Keratinocyte (primary cell): ENCODE results near the gene ADAM22.

Source experiments
- EZH2 ChIP-seq: IDR thresholded peaks from one replicate; pipeline ENCODE4 v1.6.1; 2012; ENCODE audit warnings: inconsistent platforms, mild to moderate bottlenecking, low read length, moderate library complexity
- TF ChIP-seq, protein P1 (sequence below), 3 experiments: IDR thresholded peaks in 1 of 3; conservative IDR thresholded peaks in 1 of 3; optimal IDR thresholded peaks in 1 of 3; 2 replicates in 2 of 3; 3 replicates in 1 of 3; pipeline versions ENCODE3 to v1.5.1; 2011; ENCODE audit warnings: low read length in 3 of 3, mild to moderate bottlenecking in 3 of 3, moderate library complexity in 2 of 3, control low read depth in 1 of 3, inconsistent platforms in 1 of 3; ENCODE audit not compliant: insufficient read depth in 2 of 3; ENCODE audit errors: extremely low read depth in 1 of 3

DNA sequence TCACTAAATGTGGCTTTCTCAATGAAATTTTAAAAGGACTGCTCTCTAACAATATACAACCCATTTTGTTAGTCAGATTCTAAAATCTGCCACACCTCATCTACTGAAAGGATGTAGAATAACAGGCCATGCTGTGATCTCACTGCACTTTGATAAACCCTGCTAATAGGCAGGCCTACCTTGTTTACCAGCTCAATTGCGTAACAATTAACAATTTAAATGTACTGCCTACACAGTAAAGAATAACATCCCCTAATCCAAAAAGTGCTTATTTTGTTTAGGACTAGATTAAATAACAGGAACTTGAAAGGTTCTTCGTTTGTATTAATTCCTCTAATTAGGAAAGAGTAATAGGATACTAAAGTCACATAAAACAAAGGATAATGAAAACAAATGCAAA, 281.2 kb downstream of the ADAM22 start:
- TF ChIP-seq, protein P1, sequence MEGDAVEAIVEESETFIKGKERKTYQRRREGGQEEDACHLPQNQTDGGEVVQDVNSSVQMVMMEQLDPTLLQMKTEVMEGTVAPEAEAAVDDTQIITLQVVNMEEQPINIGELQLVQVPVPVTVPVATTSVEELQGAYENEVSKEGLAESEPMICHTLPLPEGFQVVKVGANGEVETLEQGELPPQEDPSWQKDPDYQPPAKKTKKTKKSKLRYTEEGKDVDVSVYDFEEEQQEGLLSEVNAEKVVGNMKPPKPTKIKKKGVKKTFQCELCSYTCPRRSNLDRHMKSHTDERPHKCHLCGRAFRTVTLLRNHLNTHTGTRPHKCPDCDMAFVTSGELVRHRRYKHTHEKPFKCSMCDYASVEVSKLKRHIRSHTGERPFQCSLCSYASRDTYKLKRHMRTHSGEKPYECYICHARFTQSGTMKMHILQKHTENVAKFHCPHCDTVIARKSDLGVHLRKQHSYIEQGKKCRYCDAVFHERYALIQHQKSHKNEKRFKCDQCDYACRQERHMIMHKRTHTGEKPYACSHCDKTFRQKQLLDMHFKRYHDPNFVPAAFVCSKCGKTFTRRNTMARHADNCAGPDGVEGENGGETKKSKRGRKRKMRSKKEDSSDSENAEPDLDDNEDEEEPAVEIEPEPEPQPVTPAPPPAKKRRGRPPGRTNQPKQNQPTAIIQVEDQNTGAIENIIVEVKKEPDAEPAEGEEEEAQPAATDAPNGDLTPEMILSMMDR (optimal IDR thresholded peaks at IDR 0.05 in 1 of 3, IDR thresholded peaks at IDR 0.05 in 1 of 3, conservative IDR thresholded peaks at IDR 0.05 in 1 of 3; ENCODE audit: extremely low read depth in 1 of 3, insufficient read depth in 2 of 3, low read length in 3 of 3), result no peak
- TF ChIP-seq EZH2, result no peak
